ENCODE measurements around the gene CLMN.
A peak's percentile ranks its signal among the peaks of the same experiment; 100 is the strongest.

The CLMN gene

GRCh38 chr14:95269493-95269892 lies 50.2 kb downstream of the CLMN start:
- no peak for DNase-seq
- no peak for TF ChIP-seq CTCF (IDR thresholded peaks at IDR 0.05; ENCODE audit: low read depth, low read length)
- Histone ChIP-seq H3K9me3 (ENCODE audit: severe bottlenecking) (no peaks in the 10 kb centered on the region), H3K36me3 (no peaks in the 10 kb centered on the region; the same call in 1 of the 2 replicates), H3K27ac (no peak overlapping the region), H3K4me3 (ENCODE audit: low read depth, low read length) (no peak overlapping the region), H3K27me3 (ENCODE audit: insufficient read depth, low read depth, severe bottlenecking) (no peaks in the 10 kb centered on the region)

- H3K27me3 ChIP-seq (ENCODE audit: insufficient read depth, low read depth, severe bottlenecking), result no peaks in the 10 kb centered on the region
- no peaks in the 10 kb centered on the region for H3K9me3 ChIP-seq (ENCODE audit: severe bottlenecking)
- no peak overlapping the region for H3K4me3 ChIP-seq (ENCODE audit: low read depth, low read length)
- H3K36me3 ChIP-seq, result no peaks in the 10 kb centered on the region; the same call in 1 of the 2 replicates
- no peak for TF ChIP-seq CTCF (IDR thresholded peaks at IDR 0.05; ENCODE audit: low read depth, low read length)
- H3K27ac ChIP-seq, result no peak overlapping the region
- no peak for DNase-seq
Measured at GRCh38 chr14:95268350-95268749, 51.4 kb downstream of the CLMN start.

GRCh38 chr14:95267306-95267705 lies 52.4 kb downstream of the CLMN start:
- H3K4me3 ChIP-seq (ENCODE audit: low read depth, low read length), result no peak overlapping the region
- no peak for TF ChIP-seq CTCF (IDR thresholded peaks at IDR 0.05; ENCODE audit: low read depth, low read length)
- no peak for DNase-seq
- no peaks in the 10 kb centered on the region for H3K9me3 ChIP-seq (ENCODE audit: severe bottlenecking)
- no peak overlapping the region for H3K27ac ChIP-seq
- no peaks in the 10 kb centered on the region; the same call in 1 of the 2 replicates for H3K36me3 ChIP-seq
- H3K27me3 ChIP-seq (ENCODE audit: insufficient read depth, low read depth, severe bottlenecking), result no peaks in the 10 kb centered on the region

GRCh38 chr14:95265106-95266094 lies 54.3 kb downstream of the CLMN start:
- Histone ChIP-seq H3K27me3 (ENCODE audit: insufficient read depth, low read depth, severe bottlenecking) (no peaks in the 10 kb centered on the region), H3K27ac (peak overlapping the region; percentile 45), H3K9me3 (ENCODE audit: severe bottlenecking) (no peaks in the 10 kb centered on the region), H3K4me3 (ENCODE audit: low read depth, low read length) (peak overlapping the region; percentile 7; the same call in 1 of the 2 replicates), H3K36me3 (no peaks in the 10 kb centered on the region; the same call in 1 of the 2 replicates)
- TF ChIP-seq CTCF (IDR thresholded peaks at IDR 0.05; ENCODE audit: low read depth, low read length), result no peak
- peak; percentile 55 for DNase-seq

GRCh38 chr14:95264271-95264973 lies 55.3 kb downstream of the CLMN start:
- Histone ChIP-seq H3K9me3 (ENCODE audit: severe bottlenecking) (no peaks in the 10 kb centered on the region), H3K36me3 (no peaks in the 10 kb centered on the region; the same call in 1 of the 2 replicates), H3K4me3 (ENCODE audit: low read depth, low read length) (no peak overlapping the region), H3K27me3 (ENCODE audit: insufficient read depth, low read depth, severe bottlenecking) (no peaks in the 10 kb centered on the region), H3K27ac (no peak overlapping the region)
- DNase-seq, result no peak
- no peak for TF ChIP-seq CTCF (IDR thresholded peaks at IDR 0.05; ENCODE audit: low read depth, low read length)

Data from WERI-Rb-1 (cell line).